B cell (primary cell): Measurements from ENCODE around the gene RANBP10. TPM values are rescaled to one million over a fixed set of nuclear protein-coding genes. Genes with fewer than 3 reads are reported as not detected.
A peak's percentile ranks its signal among the peaks of the same experiment; 100 is the strongest.

Experiments
- ATAC-seq: fragments of 200-7000 bp; cut with Tn5 transposase; one replicate; pipeline ENCODE4 v1.10.0; 2021; ENCODE audit warnings: low read depth, mild to moderate bottlenecking, moderate number of reproducible peaks, moderate library complexity
- CTCF ChIA-PET: fragments of 350-600 bp; sonication (Branson Sonifier 250); formaldehyde crosslinking; loops from one replicate; lab custom pipeline; 2021; ENCODE audit warnings: antibody characterized with exemption, inconsistent platforms; lab: Charles Lee
- POLR2A ChIA-PET: fragments of 350-600 bp; sonication (Branson Sonifier 250); formaldehyde crosslinking; loops from one replicate; lab custom pipeline; 2021; ENCODE audit warnings: antibody characterized with exemption; lab: Charles Lee
- DNase-seq: peaks from one replicate; pipeline ENCODE4 v3.0.0; 2013
- H2AFZ ChIP-seq: 2 replicates; pipeline ENCODE4 v1.6.1; 2012; ENCODE audit warnings: mild to moderate bottlenecking, low read depth, low read length; ENCODE audit not compliant: insufficient read depth, poor library complexity, severe bottlenecking
- H3K27ac ChIP-seq, 2 donors: 1 replicate in 1 of 2; 2 replicates in 1 of 2; pipeline ENCODE4 v1.5.1; 2012 to 2013; ENCODE audit warnings: low read length in 2 of 2, mild to moderate bottlenecking in 2 of 2, moderate library complexity in 1 of 2
- H3K27me3 ChIP-seq, 4 experiments: fragments of 200-600 bp in 1 of 4; sonication (generic) in 1 of 4; replicated peaks in 1 of 4; 1 replicate in 2 of 4; 2 replicates in 2 of 4; pipeline versions ENCODE4 v1.6.1 to v1.7.0; 2013 to 2016; ENCODE audit warnings: low read length in 3 of 4, mild to moderate bottlenecking in 2 of 4, mixed read lengths in 1 of 4, moderate library complexity in 1 of 4; ENCODE audit not compliant: insufficient read depth in 4 of 4, control insufficient read depth in 3 of 4; ENCODE audit errors: control extremely low read depth in 1 of 4
- H3K36me3 ChIP-seq, 2 experiments: replicated peaks in 1 of 2; 1 replicate in 1 of 2; 2 replicates in 1 of 2; pipeline versions ENCODE4 v1.6.1 to v1.7.1; 2013; ENCODE audit warnings: low read length in 1 of 2; ENCODE audit not compliant: insufficient read depth in 2 of 2, control insufficient read depth in 1 of 2; ENCODE audit errors: control extremely low read depth in 1 of 2, extremely low read depth in 1 of 2
- H3K4me1 ChIP-seq, 2 donors: fragments of 200-600 bp in 1 of 2; sonication (generic) in 1 of 2; 1 replicate in 1 of 2; 2 replicates in 1 of 2; pipeline versions ENCODE4 v1.5.1 to v1.6.1; 2013 to 2017; ENCODE audit warnings: low read length in 2 of 2; ENCODE audit not compliant: control insufficient read depth in 2 of 2, insufficient read depth in 2 of 2
- H3K4me2 ChIP-seq: replicated peaks from 2 replicates; pipeline ENCODE3; 2012; ENCODE audit warnings: mild to moderate bottlenecking, low read depth, low read length; ENCODE audit not compliant: poor library complexity, severe bottlenecking
- H3K4me3 ChIP-seq, 5 experiments: fragments of 200-600 bp in 1 of 5; sonication (generic) in 1 of 5; 1 replicate in 3 of 5; 2 replicates in 2 of 5; pipeline versions ENCODE4 v1.5.1 to v1.7.0; 2011 to 2016; ENCODE audit warnings: low read length in 4 of 5, mild to moderate bottlenecking in 4 of 5, low read depth in 2 of 5, control low read depth in 1 of 5, moderate library complexity in 1 of 5; ENCODE audit not compliant: insufficient read depth in 1 of 5; ENCODE audit errors: control extremely low read depth in 1 of 5, extremely low read depth in 1 of 5
- H3K79me2 ChIP-seq: fragments of 200-600 bp; sonication (generic); one replicate; pipeline ENCODE4 v1.6.0; 2016; ENCODE audit warnings: low read length; ENCODE audit not compliant: control insufficient read depth, insufficient read depth
- H3K9ac ChIP-seq: fragments of 200-600 bp; sonication (generic); 2 replicates; pipeline ENCODE4 v1.6.1; 2017; ENCODE audit warnings: mild to moderate bottlenecking, low read length, moderate library complexity
- H3K9me3 ChIP-seq, 3 donors: one replicate each; pipeline versions ENCODE4 v1.6.1 to v1.7.1; 2013; ENCODE audit warnings: low read length in 2 of 3; ENCODE audit not compliant: control insufficient read depth in 2 of 3, insufficient read depth in 1 of 3; ENCODE audit errors: control extremely low read depth in 1 of 3
- H4K20me1 ChIP-seq: 2 replicates; pipeline ENCODE4 v1.6.0; 2012; ENCODE audit warnings: mild to moderate bottlenecking, low read length; ENCODE audit not compliant: insufficient read depth, control insufficient read depth, poor library complexity, severe bottlenecking
- H3K27ac Mint-ChIP-seq: one replicate; pipeline ENCODE4 v1.8.0; 2021; ENCODE audit warnings: mixed read lengths
- H3K27me3 Mint-ChIP-seq: one replicate; pipeline ENCODE4 v1.8.0; 2021; ENCODE audit warnings: mixed read lengths
- H3K4me1 Mint-ChIP-seq: one replicate; pipeline ENCODE4 v1.8.0; 2021; ENCODE audit warnings: mixed read lengths
- H3K4me3 Mint-ChIP-seq: one replicate; pipeline ENCODE4 v1.8.0; 2021; ENCODE audit warnings: mixed read lengths
- H3K9me3 Mint-ChIP-seq: one replicate; pipeline ENCODE4 v1.8.0; 2022; ENCODE audit warnings: mixed read lengths; ENCODE audit not compliant: insufficient read depth
- CTCF ChIP-seq: fragments of 200-600 bp; IDR thresholded peaks from one replicate; pipeline ENCODE4 v1.8.0; 2022; ENCODE audit warnings: antibody characterized with exemption, mild to moderate bottlenecking
- EZH2 ChIP-seq: IDR thresholded peaks from 2 replicates; pipeline ENCODE4 v1.6.1; 2012; ENCODE audit warnings: borderline replicate concordance, low read depth, mild to moderate bottlenecking, moderate library complexity, low read length; ENCODE audit not compliant: insufficient read depth, poor library complexity, severe bottlenecking
- WGBS: methylation state at CpG from one replicate; pipeline ENCODE4 v1.1.5; 2013; ENCODE audit warnings: missing lambda C conversion rate; ENCODE audit not compliant: insufficient coverage; 5-methylcytosine and 5-hydroxymethylcytosine counted together
- intact Hi-C: fragments of 100-400 bp; cut with micrococcal nuclease; formaldehyde crosslinking; loops from one replicate; pipeline ENCODE4 v1.10.0; 2022
- polyA plus RNA-seq: library from polyadenylated mRNA; depleted of rRNA; stranded (reverse); fragments of >200 nt; gene quantifications from 2 replicates; pipeline ENCODE4 v1.2.3, GENCODE V29; 2012
- total RNA-seq, 2 donors: library from RNA; stranded (reverse); fragments of 120-200 nt in 1 of 2; gene quantifications; 1 replicate in 1 of 2; 2 replicates in 1 of 2; pipeline versions ENCODE4 v1.2.3 to v1.2.4, GENCODE V29; 2013 to 2022

RANBP10 gene
- total and polyA plus RNA-seq, 2 donors (not counting 1 experiment from before 2014, with no cell fraction given) = 29.0 to 32.2 TPM

- H3K79me2 ChIP-seq = peaks cover 60% of the 10 kb centered on the region
- H4K20me1 ChIP-seq = peaks cover 18% of the 10 kb centered on the region
- H3K27me3 Mint-ChIP-seq = no peaks in the 10 kb centered on the region
- H3K9ac ChIP-seq = peak overlapping the region; percentile 91
- peak overlapping the region; percentile 93 for H3K4me2 ChIP-seq
- H2AFZ ChIP-seq = peak overlapping the region; percentile 91
- peak overlapping the region; percentile 66 to 93 (median 87) for H3K4me3 ChIP-seq
- 5% methylated on average over 10 of the region's 14 CpGs for WGBS
- peaks cover 40% of the 10 kb centered on the region for H3K4me1 Mint-ChIP-seq
- peak overlapping the region; percentile 98 for H3K27ac Mint-ChIP-seq
- intact Hi-C loops = loop anchor here (1.0 to 2.0 kb wide), 7 partner anchors 46 to 367 kb away; partner anchors contain the start of genes NFATC3, NUTF2, RANBP10 and TSNAXIP1
- no peaks in the 10 kb centered on the region for H3K9me3 ChIP-seq
- peak overlapping the region in 1 of 2 donors; percentile 93 for H3K27ac ChIP-seq
- DNase-seq (no peak), ATAC-seq (no peak)
- H3K9me3 Mint-ChIP-seq = no peaks in the 10 kb centered on the region
- TF ChIP-seq EZH2 = no peak
- no peak for TF ChIP-seq CTCF
- H3K4me3 Mint-ChIP-seq = peak overlapping the region; percentile 99
- no peaks in the 10 kb centered on the region for H3K27me3 ChIP-seq
- ChIA-PET POLR2A (interaction anchor here (1.1 to 1.2 kb wide), 2 partner anchors 33 to 155 kb away, joined by 3 to 5 read pairs; no protein-coding TSS in a partner anchor), CTCF (interaction anchor here (0.6 to 2.5 kb wide), 12 partner anchors 46 to 844 kb away, joined by 3 to 12 read pairs (median 4); partner anchors contain the start of genes C16orf86, ENKD1, NRN1L and RANBP10)
- peaks cover 18 to 20% of the 10 kb centered on the region in 2 donors for H3K4me1 ChIP-seq
- H3K36me3 ChIP-seq = peaks cover 0 to 4% of the 10 kb centered on the region in 2 experiments
Measured at GRCh38 chr16:67718668-67719047, 87.7 kb downstream of the RANBP10 start.

GRCh38 chr16:67716097-67716496 is 90.3 kb downstream of the RANBP10 start:
- H3K27ac ChIP-seq = no peak overlapping the region
- intact Hi-C loops = no loop called here
- H3K79me2 ChIP-seq = peaks cover 75% of the 10 kb centered on the region
- 90% methylated on average over 1 of the region's 2 CpGs for WGBS
- H3K4me3 Mint-ChIP-seq = peak overlapping the region; percentile 12
- H3K4me2 ChIP-seq = no peak overlapping the region
- H3K9ac ChIP-seq = no peak overlapping the region
- no peaks in the 10 kb centered on the region for H3K9me3 ChIP-seq
- H3K4me3 ChIP-seq = no peak overlapping the region
- peaks cover 0 to 2% of the 10 kb centered on the region in 2 experiments for H3K36me3 ChIP-seq
- H3K9me3 Mint-ChIP-seq = no peaks in the 10 kb centered on the region
- H2AFZ ChIP-seq = no peak overlapping the region
- ATAC-seq (no peak), DNase-seq (no peak)
- no peaks in the 10 kb centered on the region for H3K27me3 ChIP-seq
- H3K4me1 Mint-ChIP-seq = peaks cover 43% of the 10 kb centered on the region
- CTCF ChIA-PET = interaction anchor here (2.8 kb wide), 1 partner anchor 100 kb away, joined by 9 read pairs; no protein-coding TSS in a partner anchor
- H3K4me1 ChIP-seq = peaks cover 18 to 20% of the 10 kb centered on the region in 2 donors
- no peaks in the 10 kb centered on the region for H3K27me3 Mint-ChIP-seq
- POLR2A ChIA-PET = no interaction called here
- H3K27ac Mint-ChIP-seq = no peak overlapping the region
- TF ChIP-seq EZH2 (no peak), CTCF (no peak)
- H4K20me1 ChIP-seq = peaks cover 18% of the 10 kb centered on the region
